Measurements from ENCODE around the gene VPS4B.
"Not testable (repeated sequence)": the region's sequence is repeated elsewhere in the genome, so short reads cannot be mapped to it uniquely, and the experiment has no call there.

VPS4B gene

DNA sequence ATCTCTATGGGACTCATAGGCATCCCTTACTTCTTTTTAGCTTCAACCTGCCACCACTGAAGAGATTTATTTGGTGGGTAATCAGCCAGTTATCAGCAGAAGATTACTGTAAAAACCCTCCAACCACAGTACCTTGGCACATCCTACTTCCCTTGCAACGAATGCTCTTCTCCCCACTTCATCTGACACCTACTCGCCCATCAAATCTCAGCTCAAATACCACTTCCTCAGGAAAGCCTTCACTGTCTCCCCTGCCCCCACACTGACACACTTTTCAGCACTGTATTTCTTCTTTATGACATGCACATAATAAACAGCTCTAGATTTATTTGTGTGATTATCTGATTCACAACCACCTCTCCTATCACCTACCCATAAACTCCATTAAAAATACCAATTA, 58.3 kb downstream of the VPS4B start:
- no peak overlapping the region for H3K27ac ChIP-seq
- no peak for TF ChIP-seq ZFX (IDR thresholded peaks at IDR 0.05; ENCODE audit: borderline replicate concordance)
- TF ChIP-seq, protein P1, sequence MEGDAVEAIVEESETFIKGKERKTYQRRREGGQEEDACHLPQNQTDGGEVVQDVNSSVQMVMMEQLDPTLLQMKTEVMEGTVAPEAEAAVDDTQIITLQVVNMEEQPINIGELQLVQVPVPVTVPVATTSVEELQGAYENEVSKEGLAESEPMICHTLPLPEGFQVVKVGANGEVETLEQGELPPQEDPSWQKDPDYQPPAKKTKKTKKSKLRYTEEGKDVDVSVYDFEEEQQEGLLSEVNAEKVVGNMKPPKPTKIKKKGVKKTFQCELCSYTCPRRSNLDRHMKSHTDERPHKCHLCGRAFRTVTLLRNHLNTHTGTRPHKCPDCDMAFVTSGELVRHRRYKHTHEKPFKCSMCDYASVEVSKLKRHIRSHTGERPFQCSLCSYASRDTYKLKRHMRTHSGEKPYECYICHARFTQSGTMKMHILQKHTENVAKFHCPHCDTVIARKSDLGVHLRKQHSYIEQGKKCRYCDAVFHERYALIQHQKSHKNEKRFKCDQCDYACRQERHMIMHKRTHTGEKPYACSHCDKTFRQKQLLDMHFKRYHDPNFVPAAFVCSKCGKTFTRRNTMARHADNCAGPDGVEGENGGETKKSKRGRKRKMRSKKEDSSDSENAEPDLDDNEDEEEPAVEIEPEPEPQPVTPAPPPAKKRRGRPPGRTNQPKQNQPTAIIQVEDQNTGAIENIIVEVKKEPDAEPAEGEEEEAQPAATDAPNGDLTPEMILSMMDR (IDR thresholded peaks at IDR 0.05), result no peak

DNA sequence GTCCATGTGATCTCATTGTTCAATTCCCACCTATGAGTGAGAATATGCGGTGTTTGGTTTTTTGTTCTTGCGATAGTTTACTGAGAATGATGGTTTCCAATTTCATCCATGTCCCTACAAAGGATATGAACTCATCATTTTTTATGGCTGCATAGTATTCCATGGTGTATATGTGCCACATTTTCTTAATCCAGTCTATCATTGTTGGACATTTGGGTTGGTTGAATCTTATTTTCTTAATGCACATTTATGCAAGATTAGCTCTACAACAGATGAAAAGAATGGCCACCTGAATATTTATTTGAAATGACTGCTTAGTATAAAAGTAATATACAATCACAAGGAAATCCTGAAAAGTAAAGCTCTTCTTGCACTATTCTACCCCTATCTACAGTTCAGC, 58.9 kb downstream of the VPS4B start:
- H3K27ac ChIP-seq, result not testable (repeated sequence)

DNA sequence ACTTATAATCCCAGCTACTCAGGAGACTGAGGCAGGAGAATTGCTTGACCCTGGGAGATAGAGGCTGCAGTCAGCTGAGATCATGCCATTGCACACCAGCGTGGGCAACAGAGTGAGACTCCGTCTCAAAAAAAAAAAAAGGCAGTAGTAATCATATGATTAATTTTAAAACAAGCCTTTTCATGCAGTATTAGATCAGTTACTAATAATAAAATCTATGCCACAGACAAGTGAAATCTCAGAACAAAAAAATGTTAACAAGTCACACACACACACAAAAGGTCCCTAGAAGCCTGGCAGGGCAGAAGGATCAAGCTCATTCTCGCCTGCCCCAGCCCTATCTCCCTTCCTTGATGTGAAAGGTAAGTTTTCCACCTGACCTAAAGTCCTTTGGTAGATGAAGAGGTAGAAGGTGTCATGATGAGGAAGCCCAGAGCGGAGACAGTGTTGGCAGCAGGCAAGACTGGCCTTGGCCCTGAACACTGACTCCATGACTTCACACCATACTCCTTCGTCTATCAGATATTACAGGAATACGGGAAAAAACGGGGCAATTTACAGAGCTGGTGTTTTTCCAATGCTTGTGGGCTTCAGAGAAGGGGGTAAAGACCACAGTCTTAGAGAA, 65.9 kb downstream of the VPS4B start:
- TF ChIP-seq, protein P1 (IDR thresholded peaks at IDR 0.05), result no peak
- no peak for TF ChIP-seq ZFX (IDR thresholded peaks at IDR 0.05; ENCODE audit: borderline replicate concordance)
- H3K27ac ChIP-seq, result no peak overlapping the region

DNA sequence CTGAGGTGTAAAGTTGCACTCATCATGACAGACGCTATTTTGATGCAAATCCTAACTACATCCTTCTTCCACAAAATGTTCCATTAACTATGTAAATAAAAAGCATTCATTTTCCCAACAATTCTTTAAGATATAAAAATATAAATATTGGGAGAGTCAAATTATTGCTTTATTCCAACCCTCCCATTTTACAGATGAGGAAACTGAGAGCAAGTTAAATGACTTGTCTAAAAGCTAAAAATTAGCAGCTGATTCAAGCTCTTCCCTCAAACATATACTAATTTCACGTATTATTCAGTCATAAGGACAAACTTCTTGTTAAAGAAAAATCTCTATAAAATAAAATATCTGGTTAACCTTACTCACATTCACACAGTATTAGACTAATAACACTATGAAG, 72.0 kb downstream of the VPS4B start:
- TF ChIP-seq ZFX (IDR thresholded peaks at IDR 0.05; ENCODE audit: borderline replicate concordance), result no peak
- TF ChIP-seq, protein P1 (IDR thresholded peaks at IDR 0.05), result no peak
- H3K27ac ChIP-seq, result no peak overlapping the region

DNA sequence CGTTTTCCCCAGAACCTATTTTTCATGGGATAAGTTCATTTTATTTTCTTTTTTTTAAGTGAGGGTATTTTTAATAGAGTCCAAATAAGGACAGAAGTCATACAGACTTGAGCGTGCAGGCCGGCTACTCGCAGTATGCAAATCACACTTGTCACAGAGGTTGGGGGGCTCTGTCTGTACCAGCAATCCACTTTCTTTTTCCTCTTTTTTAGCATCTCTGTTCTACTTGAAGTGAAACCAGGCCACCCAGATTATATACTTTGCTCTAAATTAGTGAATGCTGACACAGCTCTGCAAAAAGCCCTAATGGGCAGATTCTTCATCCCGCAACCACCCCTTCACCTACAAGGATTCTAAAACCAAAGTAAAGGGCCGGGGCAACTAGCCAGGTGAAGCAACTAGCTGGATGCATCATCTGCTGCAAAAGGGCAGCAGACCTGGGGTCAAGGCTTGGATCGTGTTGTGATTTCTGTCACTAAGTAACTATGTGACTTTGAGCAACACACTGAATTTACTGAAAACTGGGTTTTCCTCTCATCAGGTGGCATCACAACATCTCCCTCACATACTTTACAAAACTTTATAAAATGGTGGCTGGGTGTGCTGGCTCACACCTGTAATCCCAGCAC, 73.7 kb downstream of the VPS4B start:
- no peak overlapping the region for H3K27ac ChIP-seq
- TF ChIP-seq, protein P1 (IDR thresholded peaks at IDR 0.05), result no peak
- TF ChIP-seq ZFX (IDR thresholded peaks at IDR 0.05; ENCODE audit: borderline replicate concordance), result no peak

DNA sequence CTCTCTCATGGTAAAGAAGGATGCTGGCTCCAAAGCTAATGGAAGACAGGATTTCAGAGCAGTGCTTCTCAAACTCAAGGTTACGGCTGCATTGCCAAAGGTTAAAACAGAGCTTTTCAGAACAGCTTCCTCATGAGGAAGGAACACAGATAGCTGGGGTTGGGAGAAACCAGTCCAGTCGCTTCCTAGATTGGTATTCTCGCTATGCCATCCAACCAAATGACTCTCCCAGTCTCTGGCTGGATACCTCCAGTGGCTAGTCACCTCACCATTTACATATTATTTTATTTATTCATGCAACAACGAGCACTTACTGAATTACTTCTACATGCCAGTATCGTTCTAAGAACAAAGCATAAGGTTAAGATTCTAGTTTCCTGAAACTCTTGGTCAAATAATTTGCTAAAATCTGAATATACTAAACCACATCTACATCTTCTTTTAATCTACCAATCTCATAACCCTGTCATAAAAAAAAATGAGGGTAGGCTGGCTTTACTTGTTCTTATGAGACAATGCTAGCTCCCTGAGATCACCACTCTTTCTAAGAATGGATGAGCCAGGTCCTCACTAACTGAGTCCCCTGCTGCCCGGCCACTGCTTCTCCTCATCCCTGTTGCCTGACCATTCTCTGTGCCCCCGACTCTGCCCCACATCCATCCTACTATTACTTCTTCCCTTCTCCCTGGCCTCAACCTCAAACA, 75.6 kb downstream of the VPS4B start:
- no peak overlapping the region for H3K27ac ChIP-seq
- TF ChIP-seq, protein P1 (IDR thresholded peaks at IDR 0.05), result no peak
- TF ChIP-seq ZFX (IDR thresholded peaks at IDR 0.05; ENCODE audit: borderline replicate concordance), result no peak

DNA sequence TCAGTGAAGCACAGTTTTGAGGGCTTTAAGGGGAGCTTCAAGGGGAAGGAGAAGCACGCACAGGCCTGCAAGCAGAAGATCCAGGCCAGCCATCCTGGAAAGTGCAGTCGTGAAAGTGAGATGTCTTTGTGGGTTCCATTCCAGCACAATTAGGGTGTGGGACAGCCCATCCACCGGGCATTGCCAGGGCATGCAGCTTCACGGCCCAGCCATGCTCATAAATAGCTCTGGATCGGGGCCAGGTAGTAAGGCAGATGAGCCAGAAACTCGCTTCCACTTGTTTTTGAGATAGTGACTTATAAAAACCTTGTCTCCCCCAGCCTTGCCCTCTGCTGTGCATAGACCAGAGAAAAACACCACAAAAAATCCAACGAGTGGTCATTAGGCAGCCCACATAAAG, 76.2 kb downstream of the VPS4B start:
- no peak overlapping the region for H3K27ac ChIP-seq

More for the DNA sequence above, 76.2 kb downstream of the VPS4B start:
- TF ChIP-seq ZFX (IDR thresholded peaks at IDR 0.05; ENCODE audit: borderline replicate concordance), result no peak
- TF ChIP-seq, protein P1 (IDR thresholded peaks at IDR 0.05), result no peak
